ENCODE results near the gene ZCWPW2.
A peak's percentile ranks its signal among the peaks of the same experiment; 100 is the strongest.

The ZCWPW2 gene

GRCh38 chr3:28386049-28386448, 37.5 kb downstream of the ZCWPW2 start:
- peak in 2 of 4 experiments; percentile 1 to 2 for DNase-seq

GRCh38 chr3:28388978-28389377, 40.5 kb downstream of the ZCWPW2 start:
- no peak for DNase-seq

- DNase-seq = no peak
Observed at GRCh38 chr3:28399206-28399605, 50.7 kb downstream of the ZCWPW2 start.

- DNase-seq = no peak
Observed at GRCh38 chr3:28406241-28406640, 57.7 kb downstream of the ZCWPW2 start.

- DNase-seq = no peak
Observed at GRCh38 chr3:28449398-28449797, 100.9 kb downstream of the ZCWPW2 start.

- DNase-seq = no peak
Observed at GRCh38 chr3:28462866-28463265, 114.3 kb downstream of the ZCWPW2 start.

- no peak for DNase-seq
Observed at GRCh38 chr3:28467414-28467813, 118.9 kb downstream of the ZCWPW2 start.

GRCh38 chr3:28476194-28476593, 127.7 kb downstream of the ZCWPW2 start:
- peak; percentile 2 to 45 (median 22) for DNase-seq

GRCh38 chr3:28476764-28477163, 128.2 kb downstream of the ZCWPW2 start:
- DNase-seq = no peak

- DNase-seq = no peak
Observed at GRCh38 chr3:28485164-28485563, 136.6 kb downstream of the ZCWPW2 start.

- no peak for DNase-seq
Observed at GRCh38 chr3:28495301-28495700, 146.8 kb downstream of the ZCWPW2 start.

GRCh38 chr3:28502397-28502937, 153.9 kb downstream of the ZCWPW2 start:
- DNase-seq = no peak

GRCh38 chr3:28504976-28505375, 156.5 kb downstream of the ZCWPW2 start:
- no peak for DNase-seq

- no peak for DNase-seq
Observed at GRCh38 chr3:28521663-28522062, 173.1 kb downstream of the ZCWPW2 start.

- DNase-seq = no peak
Observed at GRCh38 chr3:28542351-28542750, 193.8 kb downstream of the ZCWPW2 start.

- DNase-seq = no peak
Observed at GRCh38 chr3:28544236-28544635, 195.7 kb downstream of the ZCWPW2 start.

GRCh38 chr3:28544831-28545230, 196.3 kb downstream of the ZCWPW2 start:
- DNase-seq = no peak

GRCh38 chr3:28547677-28548076, 199.2 kb downstream of the ZCWPW2 start:
- DNase-seq = no peak

GRCh38 chr3:28553175-28553574, 204.7 kb downstream of the ZCWPW2 start:
- DNase-seq = no peak

- no peak for DNase-seq
Observed at GRCh38 chr3:28556195-28556594, 207.7 kb downstream of the ZCWPW2 start.

- no peak for DNase-seq
Observed at GRCh38 chr3:28564211-28564610, 215.7 kb downstream of the ZCWPW2 start.

- DNase-seq = no peak
Observed at GRCh38 chr3:28569357-28569756, 220.8 kb downstream of the ZCWPW2 start.

- DNase-seq = no peak
Observed at GRCh38 chr3:28574036-28574435, 225.5 kb downstream of the ZCWPW2 start.

- DNase-seq = no peak
Observed at GRCh38 chr3:28575100-28575745, 226.7 kb downstream of the ZCWPW2 start.

Measured in suppressor macrophage (primary cell).